SU-DHL-6 (cell line): ENCODE results near the gene ATRIP.

Experiments used
- EZH2phosphoT487 ChIP-seq: fragments of 200-600 bp; sonication (generic), shearing (Covaris generic); conservative IDR thresholded peaks from 2 replicates; pipeline ENCODE4 v1.6.1; 2018; ENCODE audit warnings: mild to moderate bottlenecking, antibody characterized with exemption, low read length, moderate library complexity, mixed read lengths
- TF ChIP-seq, protein P1 (sequence below): fragments of 200-600 bp; sonication (generic); IDR thresholded peaks from one replicate; pipeline ENCODE4 v1.5.1; 2017; ENCODE audit warnings: antibody characterized with exemption, mild to moderate bottlenecking, low read length, moderate library complexity; ENCODE audit not compliant: insufficient read depth, poor library complexity, severe bottlenecking

DNA sequence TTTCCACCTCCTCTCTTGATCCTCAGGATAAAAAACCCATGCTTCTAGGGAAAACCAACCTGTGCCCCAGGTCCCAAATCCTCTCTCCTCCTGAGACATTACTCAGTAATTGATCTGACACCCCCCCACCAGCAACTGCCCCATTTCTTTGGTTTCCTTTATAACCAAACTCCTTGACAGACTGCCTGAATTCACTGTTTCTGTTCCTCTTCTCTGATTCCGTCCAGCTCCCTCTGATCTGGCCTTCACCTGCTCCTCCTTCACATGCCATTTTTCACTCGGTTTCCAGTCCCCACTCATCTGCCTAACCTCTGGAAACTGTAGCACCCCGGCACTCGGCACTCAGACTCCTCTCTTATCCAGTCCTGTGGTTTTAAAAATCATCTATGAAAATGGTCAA is 8.7 kb upstream of the ATRIP start:
- TF ChIP-seq, protein P1, sequence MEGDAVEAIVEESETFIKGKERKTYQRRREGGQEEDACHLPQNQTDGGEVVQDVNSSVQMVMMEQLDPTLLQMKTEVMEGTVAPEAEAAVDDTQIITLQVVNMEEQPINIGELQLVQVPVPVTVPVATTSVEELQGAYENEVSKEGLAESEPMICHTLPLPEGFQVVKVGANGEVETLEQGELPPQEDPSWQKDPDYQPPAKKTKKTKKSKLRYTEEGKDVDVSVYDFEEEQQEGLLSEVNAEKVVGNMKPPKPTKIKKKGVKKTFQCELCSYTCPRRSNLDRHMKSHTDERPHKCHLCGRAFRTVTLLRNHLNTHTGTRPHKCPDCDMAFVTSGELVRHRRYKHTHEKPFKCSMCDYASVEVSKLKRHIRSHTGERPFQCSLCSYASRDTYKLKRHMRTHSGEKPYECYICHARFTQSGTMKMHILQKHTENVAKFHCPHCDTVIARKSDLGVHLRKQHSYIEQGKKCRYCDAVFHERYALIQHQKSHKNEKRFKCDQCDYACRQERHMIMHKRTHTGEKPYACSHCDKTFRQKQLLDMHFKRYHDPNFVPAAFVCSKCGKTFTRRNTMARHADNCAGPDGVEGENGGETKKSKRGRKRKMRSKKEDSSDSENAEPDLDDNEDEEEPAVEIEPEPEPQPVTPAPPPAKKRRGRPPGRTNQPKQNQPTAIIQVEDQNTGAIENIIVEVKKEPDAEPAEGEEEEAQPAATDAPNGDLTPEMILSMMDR = no peak
- TF ChIP-seq EZH2phosphoT487 = no peak
